ENCODE results near the gene DCAF12L2. TPM values are rescaled to one million over a fixed set of nuclear protein-coding genes. Genes with fewer than 3 reads are reported as not detected.

The DCAF12L2 gene
- total RNA-seq, 1 experiment from 2014 or later, result not detected

- H2AFZ ChIP-seq (ENCODE audit: low read depth, low read length, poor library complexity, severe bottlenecking), result no peak overlapping the region
- ATAC-seq (no peak), DNase-seq (ENCODE audit: low read depth, low spot score) (no peak)
- H3K36me3 ChIP-seq (ENCODE audit: control insufficient read depth in 1 of 2, insufficient read depth in 2 of 2, low read length in 2 of 2), result no peaks in the 10 kb centered on the region
- H3K9me2 ChIP-seq (ENCODE audit: insufficient read depth), result no peaks in the 10 kb centered on the region
- no peak overlapping the region for H3K9ac ChIP-seq (ENCODE audit: low read length)
- ChIA-PET CTCF (no interaction called here), RAD21 (ENCODE audit: low non-redundant PET in 1 of 2, low total read pairs in 2 of 2, uncharacterized antibody in 2 of 2, unreplicated experiment in 2 of 2) (no interaction called here), POLR2A (no interaction called here)
- H3K4me1 ChIP-seq (ENCODE audit: control insufficient read depth in 1 of 2, insufficient read depth in 2 of 2, low read length in 2 of 2), result no peaks in the 10 kb centered on the region
- no peak overlapping the region for H3K4me3 ChIP-seq (replicated peaks in 1 of 2; ENCODE audit: low read depth in 1 of 2, low read length in 2 of 2)
- BruUV-seq (replicated peaks), result no TSS peak
- no peak overlapping the region for H3K27ac ChIP-seq (ENCODE audit: low read depth, low read length)
- intact Hi-C loops (cut with micrococcal nuclease), result no loop called here
- H3K27me3 ChIP-seq (ENCODE audit: insufficient read depth, low read length), result no peaks in the 10 kb centered on the region
- H4K20me1 ChIP-seq (ENCODE audit: insufficient read depth), result no peaks in the 10 kb centered on the region
- no peak for TF ChIP-seq ZFX (IDR thresholded peaks at IDR 0.05)
- TF ChIP-seq MAX (IDR thresholded peaks at IDR 0.05), result no peak
- TF ChIP-seq YY1 (IDR thresholded peaks at IDR 0.05; ENCODE audit: extremely low read depth, insufficient replicate concordance, low read depth, low read length), result no peak
- TF ChIP-seq RAD21 (IDR thresholded peaks at IDR 0.05; ENCODE audit: low read depth), result no peak
- TF ChIP-seq ZNF274 (IDR thresholded peaks at IDR 0.05; ENCODE audit: low read depth, low read length), result no peak
- TF ChIP-seq TCF7L2 (IDR thresholded peaks at IDR 0.05; ENCODE audit: borderline replicate concordance, extremely low read depth, insufficient read depth, insufficient read length), result no peak
- TF ChIP-seq ELF1 (IDR thresholded peaks at IDR 0.05; ENCODE audit: borderline replicate concordance, low read depth), result no peak
- TF ChIP-seq JUND (IDR thresholded peaks at IDR 0.05), result no peak
- TF ChIP-seq ATF3 (IDR thresholded peaks at IDR 0.05), result no peak
- no peaks in the 10 kb centered on the region for H3K9me3 ChIP-seq (ENCODE audit: control insufficient read depth in 1 of 2, insufficient read depth in 1 of 2, low read depth in 1 of 2, low read length in 2 of 2)
- no peak overlapping the region for H3K4me2 ChIP-seq (ENCODE audit: low read length)
- no peaks in the 10 kb centered on the region for H3K79me2 ChIP-seq (ENCODE audit: insufficient read depth, low read length)
These were observed 1.2 kb downstream of the DCAF12L2 start for GRCh38 chrX:126164689-126165400.

GRCh38 chrX:126164226-126164625 is 1.9 kb downstream of the DCAF12L2 start:
- RAD21 ChIA-PET (ENCODE audit: low non-redundant PET in 1 of 2, low total read pairs in 2 of 2, uncharacterized antibody in 2 of 2, unreplicated experiment in 2 of 2), result no interaction called here
- DNase-seq (ENCODE audit: low read depth, low spot score) (no peak), ATAC-seq (no peak)
- Histone ChIP-seq H3K27ac (ENCODE audit: low read depth, low read length) (no peak overlapping the region), H3K4me2 (ENCODE audit: low read length) (no peak overlapping the region), H3K9me3 (ENCODE audit: control insufficient read depth in 1 of 2, insufficient read depth in 1 of 2, low read depth in 1 of 2, low read length in 2 of 2) (no peaks in the 10 kb centered on the region), H3K36me3 (ENCODE audit: control insufficient read depth in 1 of 2, insufficient read depth in 2 of 2, low read length in 2 of 2) (no peaks in the 10 kb centered on the region), H4K20me1 (ENCODE audit: insufficient read depth) (no peaks in the 10 kb centered on the region), H3K9ac (ENCODE audit: low read length) (no peak overlapping the region), H3K27me3 (ENCODE audit: insufficient read depth, low read length) (no peaks in the 10 kb centered on the region), H2AFZ (ENCODE audit: low read depth, low read length, poor library complexity, severe bottlenecking) (no peak overlapping the region), H3K4me1 (ENCODE audit: control insufficient read depth in 1 of 2, insufficient read depth in 2 of 2, low read length in 2 of 2) (no peaks in the 10 kb centered on the region), H3K79me2 (ENCODE audit: insufficient read depth, low read length) (no peaks in the 10 kb centered on the region), H3K9me2 (ENCODE audit: insufficient read depth) (no peaks in the 10 kb centered on the region), H3K4me3 (replicated peaks in 1 of 2; ENCODE audit: low read depth in 1 of 2, low read length in 2 of 2) (no peak overlapping the region)
- POLR2A ChIA-PET, result no interaction called here
- CTCF ChIA-PET, result no interaction called here
- no TSS peak for BruUV-seq (replicated peaks)
- intact Hi-C loops (cut with micrococcal nuclease), result no loop called here
- no peak for TF ChIP-seq EZH2phosphoT487 (IDR thresholded peaks at IDR 0.05; ENCODE audit: borderline replicate concordance)
- no peak for TF ChIP-seq POLR2A (IDR thresholded peaks at IDR 0.05; ENCODE audit: borderline replicate concordance, extremely low read depth, insufficient read depth, insufficient read length)
- no peak for TF ChIP-seq SIN3A (IDR thresholded peaks at IDR 0.05; ENCODE audit: low read depth)
- no peak for TF ChIP-seq CBX3 (IDR thresholded peaks at IDR 0.05; ENCODE audit: low read depth)
- no peak for TF ChIP-seq ZFX (IDR thresholded peaks at IDR 0.05)
- TF ChIP-seq ZBTB33 (IDR thresholded peaks at IDR 0.05; ENCODE audit: extremely low read depth, insufficient replicate concordance, low read length), result no peak
- no peak for TF ChIP-seq MAX (IDR thresholded peaks at IDR 0.05)
- no peak for TF ChIP-seq EGR1 (IDR thresholded peaks at IDR 0.05; ENCODE audit: low read depth)
- TF ChIP-seq CTCF (IDR thresholded peaks at IDR 0.05 in 2 of 3, conservative IDR thresholded peaks at IDR 0.05 in 1 of 3; ENCODE audit: borderline replicate concordance in 1 of 3, insufficient read depth in 1 of 3, low read depth in 2 of 3, low read length in 2 of 3), result no peak
